ENCODE data around the gene RNPEPL1. TPM values are rescaled to one million over a fixed set of nuclear protein-coding genes. Genes with fewer than 3 reads are reported as not detected.

Gene RNPEPL1
- total RNA-seq, 1 donor from 2014 or later, result 15.7 TPM

DNA sequence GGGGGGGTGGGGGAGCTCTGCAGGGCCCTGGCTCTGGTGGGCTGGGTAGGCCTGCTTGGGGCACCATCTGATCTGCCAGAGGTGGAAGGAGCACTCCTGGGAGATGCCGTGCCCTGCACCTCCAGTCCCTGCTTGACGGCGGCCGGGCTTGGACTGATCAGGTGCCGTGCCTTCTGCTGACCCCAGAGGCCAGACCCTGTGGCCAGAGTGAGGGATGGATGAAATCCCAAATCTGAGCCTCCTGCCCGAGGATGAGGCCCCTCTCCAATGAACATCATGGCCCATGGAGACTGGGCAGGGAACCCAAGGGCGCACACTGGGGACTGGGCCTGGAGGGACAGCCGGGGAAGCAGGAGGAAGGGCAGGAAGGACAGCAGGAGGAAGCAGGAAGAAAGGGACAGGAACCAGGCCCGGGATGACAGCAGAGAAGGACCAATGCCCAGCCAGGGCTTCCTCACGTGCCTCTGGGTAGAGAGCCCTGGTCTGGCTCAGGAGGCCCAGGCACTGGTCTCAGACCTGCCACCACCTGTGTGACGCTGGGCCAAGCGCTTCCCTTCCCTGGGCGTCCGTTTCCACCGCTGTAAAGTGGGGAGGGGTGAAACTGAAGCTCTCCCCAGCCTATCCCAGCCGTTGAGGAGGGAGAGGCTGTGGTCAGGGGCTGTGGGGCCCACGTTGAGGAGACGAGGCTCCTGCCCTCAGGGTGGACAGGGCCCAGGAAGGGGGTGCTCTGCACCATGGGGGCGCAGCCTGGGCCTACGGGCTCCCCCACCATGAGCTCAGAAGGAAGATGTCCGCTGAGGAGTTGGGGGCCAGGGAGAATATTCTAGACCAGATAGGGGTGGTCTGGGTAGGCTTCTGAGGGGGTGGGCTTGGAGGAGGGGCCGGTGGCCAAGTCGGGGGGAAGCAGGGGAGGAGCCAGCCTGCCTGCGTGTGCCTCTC, 56.0 kb downstream of the RNPEPL1 start:
- no peaks in the 10 kb centered on the region for H3K4me1 ChIP-seq (ENCODE audit: control insufficient read depth in 3 of 3, insufficient read depth in 3 of 3, low read length in 3 of 3)
- H3K4me3 ChIP-seq (ENCODE audit: low read length in 3 of 3), result no peak overlapping the region
- no peak overlapping the region for H3K27ac ChIP-seq (ENCODE audit: low read depth, low read length)

DNA sequence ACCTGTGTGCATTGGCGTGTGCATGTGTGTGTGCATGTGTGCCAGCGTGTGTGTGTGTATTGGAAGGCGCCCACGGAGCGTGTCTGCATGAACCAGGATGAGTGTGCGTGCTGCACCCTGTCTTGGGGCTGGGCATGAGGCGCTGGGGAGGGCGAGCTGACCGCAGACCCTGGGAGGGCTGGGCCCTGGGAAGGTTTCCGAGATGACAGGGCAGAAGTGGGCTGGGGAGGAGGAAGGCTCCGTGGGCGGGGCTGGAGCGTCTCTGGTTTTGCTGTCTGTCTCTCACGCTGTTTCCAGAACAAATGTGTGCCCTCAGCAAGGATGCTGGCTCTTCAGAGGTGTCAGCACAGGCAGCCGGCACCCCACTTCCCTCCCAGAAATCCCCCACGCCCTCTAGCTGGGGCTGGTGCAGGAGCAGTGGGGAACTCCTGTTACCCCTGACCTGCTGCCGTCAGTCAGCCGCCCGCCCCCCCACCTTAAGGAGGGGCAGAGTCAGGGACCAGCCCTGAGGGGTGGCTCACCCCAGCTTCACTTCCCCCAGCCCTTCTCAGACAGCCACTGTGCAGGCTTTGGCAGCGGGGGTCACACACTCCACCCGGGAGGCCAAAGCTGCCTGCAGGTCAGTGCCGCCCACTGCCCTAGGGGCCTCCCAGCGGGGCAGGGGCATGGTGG, 56.8 kb downstream of the RNPEPL1 start, which contains the start of gene GPR35:
TSS of gene GPR35 (plus strand) at position 531 of the 672 bp plus-strand sequence. CDS start 4,473 bp downstream, outside the sequence.
- H3K27ac ChIP-seq (ENCODE audit: low read depth, low read length), result no peak within 1 kb of the TSS
- no peak within 1 kb of the TSS for H3K4me3 ChIP-seq (ENCODE audit: low read length in 3 of 3)
- no peak within 1 kb of the TSS for H3K9ac ChIP-seq (ENCODE audit: low read depth in 1 of 3, low read length in 3 of 3)
- H3K27me3 ChIP-seq (ENCODE audit: control insufficient read depth in 3 of 3, insufficient read depth in 3 of 3, low read length in 3 of 3), result peaks cover 0 to 8% (median 0%) of the 10 kb centered on the region in 3 donors
- H3K4me1 ChIP-seq (ENCODE audit: control insufficient read depth in 3 of 3, insufficient read depth in 3 of 3, low read length in 3 of 3), result no peaks in the 10 kb centered on the region
- peaks cover 0 to 1% (median 0%) of the 10 kb centered on the region in 3 donors for H3K36me3 ChIP-seq (ENCODE audit: control insufficient read depth in 3 of 3, insufficient read depth in 3 of 3, low read length in 3 of 3)
- no peaks in the 10 kb centered on the region for H3K9me3 ChIP-seq (ENCODE audit: control insufficient read depth in 3 of 3, low read length in 3 of 3)

More for the DNA sequence above, 56.0 kb downstream of the RNPEPL1 start:
- H3K36me3 ChIP-seq (ENCODE audit: control insufficient read depth in 3 of 3, insufficient read depth in 3 of 3, low read length in 3 of 3), result no peaks in the 10 kb centered on the region
- no peak overlapping the region for H3K9ac ChIP-seq (ENCODE audit: low read depth in 1 of 3, low read length in 3 of 3)
- H3K27me3 ChIP-seq (ENCODE audit: control insufficient read depth in 3 of 3, insufficient read depth in 3 of 3, low read length in 3 of 3), result peaks cover 0 to 8% (median 0%) of the 10 kb centered on the region in 3 donors
- H3K9me3 ChIP-seq (ENCODE audit: control insufficient read depth in 3 of 3, low read length in 3 of 3), result no peaks in the 10 kb centered on the region

- Histone ChIP-seq H3K27me3 (ENCODE audit: control insufficient read depth in 3 of 3, insufficient read depth in 3 of 3, low read length in 3 of 3) (peaks cover 0 to 8% (median 0%) of the 10 kb centered on the region in 3 donors), H3K27ac (ENCODE audit: low read depth, low read length) (no peak overlapping the region), H3K4me3 (ENCODE audit: low read length in 3 of 3) (no peak overlapping the region), H3K4me1 (ENCODE audit: control insufficient read depth in 3 of 3, insufficient read depth in 3 of 3, low read length in 3 of 3) (no peaks in the 10 kb centered on the region), H3K9me3 (ENCODE audit: control insufficient read depth in 3 of 3, low read length in 3 of 3) (no peaks in the 10 kb centered on the region), H3K36me3 (ENCODE audit: control insufficient read depth in 3 of 3, insufficient read depth in 3 of 3, low read length in 3 of 3) (peaks cover 0 to 2% (median 0%) of the 10 kb centered on the region in 3 donors), H3K9ac (ENCODE audit: low read depth in 1 of 3, low read length in 3 of 3) (no peak overlapping the region)
Observed at GRCh38 chr2:240626531-240627300, 58.4 kb downstream of the RNPEPL1 start.

GRCh38 chr2:240627736-240628506, 59.6 kb downstream of the RNPEPL1 start:
- Histone ChIP-seq H3K27me3 (ENCODE audit: control insufficient read depth in 3 of 3, insufficient read depth in 3 of 3, low read length in 3 of 3) (peaks cover 0 to 8% (median 0%) of the 10 kb centered on the region in 3 donors), H3K9me3 (ENCODE audit: control insufficient read depth in 3 of 3, low read length in 3 of 3) (no peaks in the 10 kb centered on the region), H3K9ac (ENCODE audit: low read depth in 1 of 3, low read length in 3 of 3) (no peak overlapping the region), H3K4me1 (ENCODE audit: control insufficient read depth in 3 of 3, insufficient read depth in 3 of 3, low read length in 3 of 3) (no peaks in the 10 kb centered on the region), H3K27ac (ENCODE audit: low read depth, low read length) (no peak overlapping the region), H3K4me3 (ENCODE audit: low read length in 3 of 3) (no peak overlapping the region), H3K36me3 (ENCODE audit: control insufficient read depth in 3 of 3, insufficient read depth in 3 of 3, low read length in 3 of 3) (peaks cover 0 to 2% (median 0%) of the 10 kb centered on the region in 3 donors)

DNA sequence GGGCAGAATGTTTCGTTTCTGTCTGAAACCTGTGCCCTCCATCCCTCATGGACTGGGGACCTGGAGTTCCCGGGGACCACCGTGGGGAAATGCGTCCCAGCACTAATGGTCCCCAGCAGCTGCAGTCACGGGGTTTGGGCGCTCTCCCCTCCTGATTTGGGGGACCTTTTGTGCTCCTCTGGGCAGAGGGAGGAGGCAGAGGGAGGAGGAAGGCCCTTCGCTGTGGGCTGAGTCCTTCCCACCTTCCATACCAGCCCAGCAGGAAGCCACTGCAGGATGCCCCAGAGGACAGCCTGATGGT, 60.2 kb downstream of the RNPEPL1 start:
- Histone ChIP-seq H3K27ac (ENCODE audit: low read depth, low read length) (no peak overlapping the region), H3K36me3 (ENCODE audit: control insufficient read depth in 3 of 3, insufficient read depth in 3 of 3, low read length in 3 of 3) (peaks cover 0 to 2% (median 0%) of the 10 kb centered on the region in 3 donors), H3K4me1 (ENCODE audit: control insufficient read depth in 3 of 3, insufficient read depth in 3 of 3, low read length in 3 of 3) (no peaks in the 10 kb centered on the region), H3K27me3 (ENCODE audit: control insufficient read depth in 3 of 3, insufficient read depth in 3 of 3, low read length in 3 of 3) (peaks cover 0 to 8% (median 0%) of the 10 kb centered on the region in 3 donors), H3K4me3 (ENCODE audit: low read length in 3 of 3) (no peak overlapping the region), H3K9me3 (ENCODE audit: control insufficient read depth in 3 of 3, low read length in 3 of 3) (no peaks in the 10 kb centered on the region), H3K9ac (ENCODE audit: low read depth in 1 of 3, low read length in 3 of 3) (no peak overlapping the region)

DNA sequence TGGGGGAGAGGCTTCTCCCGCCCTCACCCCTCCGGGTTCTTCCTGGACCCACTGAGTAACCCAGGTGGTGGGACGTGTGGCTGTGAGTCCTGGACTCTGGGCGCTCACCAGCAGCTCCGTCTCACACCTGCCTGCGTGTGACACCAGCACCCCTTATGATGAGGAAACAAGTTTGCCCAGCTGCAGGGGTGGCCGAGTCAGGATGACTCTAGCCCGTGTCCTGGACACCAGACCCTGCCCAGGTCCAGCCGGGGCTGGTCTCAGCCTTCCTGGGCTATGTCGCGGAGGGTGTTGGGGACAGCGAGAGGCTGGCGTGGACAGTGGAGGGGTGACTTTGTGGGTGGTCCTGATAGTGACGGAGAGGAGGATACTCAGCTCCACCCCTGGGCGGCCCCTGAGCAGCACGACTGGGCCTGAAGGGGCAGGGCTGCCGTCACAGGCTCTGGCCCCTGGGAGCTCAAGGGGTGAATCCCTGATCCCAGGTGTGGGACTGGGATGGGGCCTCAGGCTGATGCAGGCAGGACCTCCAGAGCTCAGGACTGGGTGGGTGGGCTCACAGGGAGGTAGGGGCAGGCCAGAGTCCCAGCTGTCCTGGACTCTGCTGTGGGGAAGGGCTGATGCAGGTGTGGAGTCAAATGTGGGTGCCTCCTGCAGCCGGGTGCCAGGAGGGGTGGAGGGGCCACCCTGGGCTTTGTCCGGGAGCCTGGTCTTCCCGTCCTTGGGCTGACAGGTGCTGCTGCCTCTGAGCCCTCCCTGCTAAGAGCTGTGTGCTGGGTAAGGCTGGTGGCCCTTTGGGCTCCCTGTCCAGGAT, 60.7 kb downstream of the RNPEPL1 start:
- peaks cover 0 to 8% (median 0%) of the 10 kb centered on the region in 3 donors for H3K27me3 ChIP-seq (ENCODE audit: control insufficient read depth in 3 of 3, insufficient read depth in 3 of 3, low read length in 3 of 3)
- H3K4me1 ChIP-seq (ENCODE audit: control insufficient read depth in 3 of 3, insufficient read depth in 3 of 3, low read length in 3 of 3), result no peaks in the 10 kb centered on the region
- H3K27ac ChIP-seq (ENCODE audit: low read depth, low read length), result no peak overlapping the region
- no peak overlapping the region for H3K9ac ChIP-seq (ENCODE audit: low read depth in 1 of 3, low read length in 3 of 3)
- no peak overlapping the region for H3K4me3 ChIP-seq (ENCODE audit: low read length in 3 of 3)
- peaks cover 0 to 2% (median 0%) of the 10 kb centered on the region in 3 donors for H3K36me3 ChIP-seq (ENCODE audit: control insufficient read depth in 3 of 3, insufficient read depth in 3 of 3, low read length in 3 of 3)
- no peaks in the 10 kb centered on the region for H3K9me3 ChIP-seq (ENCODE audit: control insufficient read depth in 3 of 3, low read length in 3 of 3)

GRCh38 chr2:240629619-240629967, 61.3 kb downstream of the RNPEPL1 start:
- Histone ChIP-seq H3K9me3 (ENCODE audit: control insufficient read depth in 3 of 3, low read length in 3 of 3) (no peaks in the 10 kb centered on the region), H3K27ac (ENCODE audit: low read depth, low read length) (no peak overlapping the region), H3K4me3 (ENCODE audit: low read length in 3 of 3) (no peak overlapping the region), H3K4me1 (ENCODE audit: control insufficient read depth in 3 of 3, insufficient read depth in 3 of 3, low read length in 3 of 3) (no peaks in the 10 kb centered on the region), H3K9ac (ENCODE audit: low read depth in 1 of 3, low read length in 3 of 3) (no peak overlapping the region), H3K27me3 (ENCODE audit: control insufficient read depth in 3 of 3, insufficient read depth in 3 of 3, low read length in 3 of 3) (peaks cover 0 to 8% (median 0%) of the 10 kb centered on the region in 3 donors), H3K36me3 (ENCODE audit: control insufficient read depth in 3 of 3, insufficient read depth in 3 of 3, low read length in 3 of 3) (peaks cover 0 to 2% (median 0%) of the 10 kb centered on the region in 3 donors)

DNA sequence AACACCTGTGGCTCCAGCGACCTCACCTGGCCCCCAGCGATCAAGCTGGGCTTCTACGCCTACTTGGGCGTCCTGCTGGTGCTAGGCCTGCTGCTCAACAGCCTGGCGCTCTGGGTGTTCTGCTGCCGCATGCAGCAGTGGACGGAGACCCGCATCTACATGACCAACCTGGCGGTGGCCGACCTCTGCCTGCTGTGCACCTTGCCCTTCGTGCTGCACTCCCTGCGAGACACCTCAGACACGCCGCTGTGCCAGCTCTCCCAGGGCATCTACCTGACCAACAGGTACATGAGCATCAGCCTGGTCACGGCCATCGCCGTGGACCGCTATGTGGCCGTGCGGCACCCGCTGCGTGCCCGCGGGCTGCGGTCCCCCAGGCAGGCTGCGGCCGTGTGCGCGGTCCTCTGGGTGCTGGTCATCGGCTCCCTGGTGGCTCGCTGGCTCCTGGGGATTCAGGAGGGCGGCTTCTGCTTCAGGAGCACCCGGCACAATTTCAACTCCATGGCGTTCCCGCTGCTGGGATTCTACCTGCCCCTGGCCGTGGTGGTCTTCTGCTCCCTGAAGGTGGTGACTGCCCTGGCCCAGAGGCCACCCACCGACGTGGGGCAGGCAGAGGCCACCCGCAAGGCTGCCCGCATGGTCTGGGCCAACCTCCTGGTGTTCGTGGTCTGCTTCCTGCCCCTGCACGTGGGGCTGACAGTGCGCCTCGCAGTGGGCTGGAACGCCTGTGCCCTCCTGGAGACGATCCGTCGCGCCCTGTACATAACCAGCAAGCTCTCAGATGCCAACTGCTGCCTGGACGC, 61.9 kb downstream of the RNPEPL1 start:
- Histone ChIP-seq H3K9ac (ENCODE audit: low read depth in 1 of 3, low read length in 3 of 3) (no peak overlapping the region), H3K4me3 (ENCODE audit: low read length in 3 of 3) (no peak overlapping the region), H3K4me1 (ENCODE audit: control insufficient read depth in 3 of 3, insufficient read depth in 3 of 3, low read length in 3 of 3) (no peaks in the 10 kb centered on the region), H3K27me3 (ENCODE audit: control insufficient read depth in 3 of 3, insufficient read depth in 3 of 3, low read length in 3 of 3) (peaks cover 0 to 11% (median 0%) of the 10 kb centered on the region in 3 donors), H3K9me3 (ENCODE audit: control insufficient read depth in 3 of 3, low read length in 3 of 3) (no peaks in the 10 kb centered on the region), H3K27ac (ENCODE audit: low read depth, low read length) (no peak overlapping the region), H3K36me3 (ENCODE audit: control insufficient read depth in 3 of 3, insufficient read depth in 3 of 3, low read length in 3 of 3) (peaks cover 0 to 2% (median 0%) of the 10 kb centered on the region in 3 donors)
